ENCODE measurements around the gene GTF3C1. TPM values are rescaled to one million over a fixed set of nuclear protein-coding genes. Genes with fewer than 3 reads are reported as not detected.

The GTF3C1 gene
- total and polyA plus RNA-seq, 2 of the 13 experiments (the other 11 are each of a cell fraction or from before 2014, with no cell fraction given): 29.2 to 72.7 TPM

- TF ChIP-seq DMTF1 (CRISPR knock-in tag; IDR thresholded peaks at IDR 0.05) (no peak), ZNF580 (CRISPR knock-in tag; IDR thresholded peaks at IDR 0.05; ENCODE audit: borderline replicate concordance, low read depth) (no peak), DMAP1 (CRISPR knock-in tag; IDR thresholded peaks at IDR 0.05) (peak; percentile 50; the same call in 1 of the 2 replicates), ZNF510 (CRISPR knock-in tag; IDR thresholded peaks at IDR 0.05; ENCODE audit: low read depth) (no peak), ZNF749 (CRISPR knock-in tag; IDR thresholded peaks at IDR 0.05; ENCODE audit: borderline replicate concordance) (no peak), ZNF614 (CRISPR knock-in tag; IDR thresholded peaks at IDR 0.05; ENCODE audit: borderline replicate concordance) (peak; percentile 87; the same call in 1 of the 2 replicates), PRPF4 (IDR thresholded peaks at IDR 0.05; ENCODE audit: low read depth, low read length, poor library complexity, severe bottlenecking) (peak; percentile 80), ZNF326 (CRISPR knock-in tag; IDR thresholded peaks at IDR 0.05; ENCODE audit: borderline replicate concordance) (no peak), MTA3 (CRISPR knock-in tag; IDR thresholded peaks at IDR 0.05) (no peak), REST (IDR thresholded peaks at IDR 0.05; ENCODE audit: borderline replicate concordance in 1 of 2, low read depth in 1 of 2, low read length in 2 of 2) (no peak), ZNF878 (CRISPR knock-in tag; IDR thresholded peaks at IDR 0.05) (peak; percentile 42; the same call in 1 of the 2 replicates), SAP130 (CRISPR knock-in tag; IDR thresholded peaks at IDR 0.05; ENCODE audit: low read depth) (peak; percentile 91), KDM2A (CRISPR knock-in tag; IDR thresholded peaks at IDR 0.05; ENCODE audit: borderline replicate concordance, low read depth) (peak; percentile 52; the same call in 1 of the 2 replicates), KLF11 (CRISPR knock-in tag; IDR thresholded peaks at IDR 0.05) (no peak), ZNF281 (CRISPR knock-in tag; IDR thresholded peaks at IDR 0.05; ENCODE audit: borderline replicate concordance) (0 out of 2 replicates have a peak, but pooled peaks have one; percentile 24), ZKSCAN1 (IDR thresholded peaks at IDR 0.05; ENCODE audit: low read length) (no peak), CERS6 (CRISPR knock-in tag; IDR thresholded peaks at IDR 0.05) (no peak), ZNF546 (CRISPR knock-in tag; conservative IDR thresholded peaks at IDR 0.05) (no peak), CENPX (CRISPR knock-in tag; IDR thresholded peaks at IDR 0.05) (no peak)
These were observed 78.9 kb downstream of the GTF3C1 start (continued) for GRCh38 chr16:27470567-27471431.

Measured in HepG2 (cell line).